ENCODE measurements around the gene GSS. TPM values are rescaled to one million over a fixed set of nuclear protein-coding genes. Genes with fewer than 3 reads are reported as not detected.

Gene GSS
- total and polyA plus RNA-seq, 2 donors from 2014 or later, result 54.9 to 71.5 TPM

DNA sequence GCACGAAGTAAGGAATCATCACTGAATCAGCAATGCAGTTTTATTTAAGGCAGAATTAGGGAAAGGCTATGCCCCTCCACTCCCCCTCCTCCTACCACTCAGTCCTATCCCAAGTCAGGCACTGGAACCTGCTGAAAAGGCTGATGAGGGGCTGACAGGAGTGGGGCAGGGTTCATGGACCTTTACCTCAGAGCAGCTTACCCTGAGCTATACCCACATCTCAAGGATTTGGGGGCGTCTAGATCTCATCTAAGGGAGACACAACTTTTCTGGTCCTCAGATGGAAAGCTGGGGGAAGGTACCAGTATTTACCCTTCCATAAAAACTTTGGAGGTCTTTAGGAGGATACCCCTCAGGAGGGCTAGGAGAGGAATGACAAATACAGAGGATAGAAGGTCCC lies 27.2 kb downstream of the GSS start:
- Histone ChIP-seq H3K27ac (ENCODE audit: low read depth in 2 of 2, low read length in 2 of 2) (no peak overlapping the region), H3K9ac (ENCODE audit: low read length in 3 of 3) (no peak overlapping the region), H3K27me3 (ENCODE audit: control insufficient read depth, insufficient read depth, low read length) (no peaks in the 10 kb centered on the region), H3K4me3 (ENCODE audit: low read length in 3 of 3) (no peak overlapping the region), H3K9me3 (ENCODE audit: control insufficient read depth in 2 of 3, insufficient read depth in 1 of 3, low read length in 3 of 3) (no peaks in the 10 kb centered on the region), H3K36me3 (ENCODE audit: control insufficient read depth in 2 of 3, insufficient read depth in 3 of 3, low read length in 3 of 3) (peaks cover 2 to 53% (median 37%) of the 10 kb centered on the region in 3 donors), H3K4me1 (ENCODE audit: control insufficient read depth in 2 of 3, insufficient read depth in 2 of 3, low read depth in 1 of 3, low read length in 3 of 3) (no peaks in the 10 kb centered on the region)
- no peak for FAIRE-seq
- TF ChIP-seq, protein P1, sequence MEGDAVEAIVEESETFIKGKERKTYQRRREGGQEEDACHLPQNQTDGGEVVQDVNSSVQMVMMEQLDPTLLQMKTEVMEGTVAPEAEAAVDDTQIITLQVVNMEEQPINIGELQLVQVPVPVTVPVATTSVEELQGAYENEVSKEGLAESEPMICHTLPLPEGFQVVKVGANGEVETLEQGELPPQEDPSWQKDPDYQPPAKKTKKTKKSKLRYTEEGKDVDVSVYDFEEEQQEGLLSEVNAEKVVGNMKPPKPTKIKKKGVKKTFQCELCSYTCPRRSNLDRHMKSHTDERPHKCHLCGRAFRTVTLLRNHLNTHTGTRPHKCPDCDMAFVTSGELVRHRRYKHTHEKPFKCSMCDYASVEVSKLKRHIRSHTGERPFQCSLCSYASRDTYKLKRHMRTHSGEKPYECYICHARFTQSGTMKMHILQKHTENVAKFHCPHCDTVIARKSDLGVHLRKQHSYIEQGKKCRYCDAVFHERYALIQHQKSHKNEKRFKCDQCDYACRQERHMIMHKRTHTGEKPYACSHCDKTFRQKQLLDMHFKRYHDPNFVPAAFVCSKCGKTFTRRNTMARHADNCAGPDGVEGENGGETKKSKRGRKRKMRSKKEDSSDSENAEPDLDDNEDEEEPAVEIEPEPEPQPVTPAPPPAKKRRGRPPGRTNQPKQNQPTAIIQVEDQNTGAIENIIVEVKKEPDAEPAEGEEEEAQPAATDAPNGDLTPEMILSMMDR (IDR thresholded peaks at IDR 0.05; ENCODE audit: borderline replicate concordance, extremely low read depth, insufficient read depth), result no peak
- no peak for DNase-seq
- intact Hi-C loops (cut with DNase I), result no loop called here

DNA sequence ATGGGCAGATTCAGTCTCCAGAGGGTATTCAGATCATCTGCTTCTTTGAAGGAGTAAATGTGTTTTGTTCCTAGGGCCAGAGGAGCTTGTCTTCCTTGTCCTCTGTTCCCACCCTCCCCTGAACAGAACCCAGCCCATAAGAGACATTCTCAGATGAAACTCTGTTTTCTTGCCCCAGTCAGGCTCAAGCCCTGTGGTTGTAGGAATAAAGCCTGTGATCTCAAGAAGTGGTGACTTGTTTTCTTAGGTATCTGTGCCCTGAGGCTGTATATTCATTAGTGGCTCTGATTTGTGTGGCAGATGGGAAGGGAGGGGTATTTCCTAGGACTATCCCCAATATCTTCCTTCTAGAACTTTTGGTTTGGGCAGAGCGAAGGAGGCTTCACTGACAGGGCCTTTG lies 27.9 kb downstream of the GSS start:
- peaks cover 2 to 58% (median 37%) of the 10 kb centered on the region in 3 donors for H3K36me3 ChIP-seq (ENCODE audit: control insufficient read depth in 2 of 3, insufficient read depth in 3 of 3, low read length in 3 of 3)
- intact Hi-C loops (cut with DNase I), result no loop called here
- FAIRE-seq, result no peak

DNA sequence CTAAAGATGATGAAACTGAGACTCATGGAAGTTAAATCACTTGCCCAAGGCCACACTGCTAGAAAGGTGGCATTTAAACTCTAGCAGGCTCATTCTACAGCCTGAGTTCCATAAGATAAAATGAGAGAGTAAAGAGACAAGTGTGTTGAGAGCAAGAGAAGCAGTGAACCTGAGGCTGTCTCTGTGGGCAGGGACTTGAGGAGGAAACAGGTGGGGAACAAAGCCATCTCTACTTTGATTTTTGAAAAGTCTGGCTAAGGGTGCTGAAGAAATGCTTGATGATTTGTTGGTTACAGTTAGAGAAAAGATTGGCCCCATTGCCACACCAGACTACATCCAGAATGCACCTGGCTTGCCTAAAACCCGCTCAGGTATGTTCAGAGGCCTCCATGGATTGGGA lies 29.0 kb downstream of the GSS start:
- FAIRE-seq, result no peak
- H3K36me3 ChIP-seq (ENCODE audit: control insufficient read depth in 2 of 3, insufficient read depth in 3 of 3, low read length in 3 of 3), result peaks cover 2 to 61% (median 31%) of the 10 kb centered on the region in 3 donors

More for the DNA sequence above, 27.9 kb downstream of the GSS start:
- no peak overlapping the region for H3K9ac ChIP-seq (ENCODE audit: low read length in 3 of 3)
- H3K27me3 ChIP-seq (ENCODE audit: control insufficient read depth, insufficient read depth, low read length), result no peaks in the 10 kb centered on the region
- H3K4me3 ChIP-seq (ENCODE audit: low read length in 3 of 3), result no peak overlapping the region
- no peak for DNase-seq
- TF ChIP-seq, protein P1 (IDR thresholded peaks at IDR 0.05; ENCODE audit: borderline replicate concordance, extremely low read depth, insufficient read depth), result no peak
- peaks cover 0 to 6% (median 0%) of the 10 kb centered on the region in 3 donors for H3K4me1 ChIP-seq (ENCODE audit: control insufficient read depth in 2 of 3, insufficient read depth in 2 of 3, low read depth in 1 of 3, low read length in 3 of 3)
- H3K9me3 ChIP-seq (ENCODE audit: control insufficient read depth in 2 of 3, insufficient read depth in 1 of 3, low read length in 3 of 3), result no peaks in the 10 kb centered on the region
- H3K27ac ChIP-seq (ENCODE audit: low read depth in 2 of 2, low read length in 2 of 2), result no peak overlapping the region

More for the DNA sequence above, 29.0 kb downstream of the GSS start:
- Histone ChIP-seq H3K27ac (ENCODE audit: low read depth in 2 of 2, low read length in 2 of 2) (no peak overlapping the region), H3K27me3 (ENCODE audit: control insufficient read depth, insufficient read depth, low read length) (no peaks in the 10 kb centered on the region), H3K9ac (ENCODE audit: low read length in 3 of 3) (no peak overlapping the region), H3K4me3 (ENCODE audit: low read length in 3 of 3) (no peak overlapping the region), H3K9me3 (ENCODE audit: control insufficient read depth in 2 of 3, insufficient read depth in 1 of 3, low read length in 3 of 3) (no peaks in the 10 kb centered on the region), H3K4me1 (ENCODE audit: control insufficient read depth in 2 of 3, insufficient read depth in 2 of 3, low read depth in 1 of 3, low read length in 3 of 3) (peaks cover 0 to 6% (median 0%) of the 10 kb centered on the region in 3 donors)
- TF ChIP-seq, protein P1 (IDR thresholded peaks at IDR 0.05; ENCODE audit: borderline replicate concordance, extremely low read depth, insufficient read depth), result no peak
- intact Hi-C loops (cut with DNase I), result no loop called here
- DNase-seq, result no peak
